Spleen (tissue), 11 donors: ENCODE measurements around the gene FAM117B. TPM values are rescaled to one million over a fixed set of nuclear protein-coding genes. Genes with fewer than 3 reads are reported as not detected.

Experiments used
- DNase-seq: peaks from one replicate; pipeline ENCODE4 v3.0.0-alpha.2; 2020
- H3K27ac ChIP-seq, 8 donors: fragments of 200-600 bp; sonication (generic) in 7 of 8; 1 replicate in 4 of 8; 2 replicates in 4 of 8; pipeline versions ENCODE4 v1.5.0 to v1.8.0; 2016 to 2021; ENCODE audit warnings: inconsistent platforms in 4 of 8, mild to moderate bottlenecking in 4 of 8, moderate library complexity in 1 of 8
- H3K27me3 ChIP-seq, 7 donors: fragments of 200-600 bp; sonication (generic) in 6 of 7; replicated peaks in 1 of 7; 1 replicate in 4 of 7; 2 replicates in 3 of 7; pipeline versions ENCODE4 v1.5.0 to v1.8.0; 2016 to 2021; ENCODE audit warnings: inconsistent platforms in 3 of 7, mild to moderate bottlenecking in 1 of 7
- H3K36me3 ChIP-seq, 6 donors: fragments of 200-600 bp; sonication (generic) in 5 of 6; 1 replicate in 4 of 6; 2 replicates in 2 of 6; pipeline versions ENCODE4 v1.5.0 to v1.8.0; 2016 to 2021; ENCODE audit warnings: inconsistent platforms in 2 of 6
- H3K4me1 ChIP-seq, 6 donors: fragments of 200-600 bp; sonication (generic) in 5 of 6; 1 replicate in 3 of 6; 2 replicates in 3 of 6; pipeline versions ENCODE4 v1.5.0 to v1.8.0; 2016 to 2021; ENCODE audit warnings: inconsistent platforms in 3 of 6
- H3K4me3 ChIP-seq, 8 donors: fragments of 200-600 bp; sonication (generic) in 7 of 8; 1 replicate in 4 of 8; 2 replicates in 4 of 8; pipeline versions ENCODE4 v1.5.0 to v1.8.0; 2016 to 2021; ENCODE audit warnings: inconsistent platforms in 4 of 8, mild to moderate bottlenecking in 4 of 8, moderate library complexity in 2 of 8
- H3K9me3 ChIP-seq, 8 donors: fragments of 200-600 bp; sonication (generic) in 7 of 8; 1 replicate in 4 of 8; 2 replicates in 4 of 8; pipeline versions ENCODE4 v1.5.0 to v1.8.0; 2016 to 2021; ENCODE audit warnings: inconsistent platforms in 4 of 8
- POLR2A ChIP-seq, 3 donors: fragments of 450-650 bp; IDR thresholded peaks; one replicate each; pipeline ENCODE4 v1.5.1; 2017; ENCODE audit warnings: antibody characterized with exemption in 3 of 3, mild to moderate bottlenecking in 1 of 3
- POLR2AphosphoS5 ChIP-seq, 3 donors: sonication (generic); formaldehyde crosslinking; IDR thresholded peaks; one replicate each; pipeline ENCODE4 v1.5.1; 2017; ENCODE audit warnings: antibody characterized with exemption in 3 of 3
- WGBS, 5 donors: extraction: QIAGEN DNeasy Blood & Tissue Kit in 3 of 5; methylation state at CpG; one replicate each; pipeline versions ENCODE4 v1.1.5 to v1.1.7; 2013 to 2018; 5-methylcytosine and 5-hydroxymethylcytosine counted together
- intact Hi-C: fragments of 100-400 bp; cut with DNase I; formaldehyde crosslinking; loops from one replicate; pipeline ENCODE4 v1.15.0; 2023; ENCODE audit warnings: low total_unique reads
- polyA plus RNA-seq, 3 donors: library from polyadenylated mRNA; stranded (reverse); fragments of 200-250 nt; gene quantifications; one replicate each; pipeline ENCODE4 v1.2.1, GENCODE V29; 2013
- total RNA-seq, 7 donors: library from RNA; depleted of rRNA in 3 of 7; stranded (reverse); fragments of >200 nt in 3 of 7; fragmentation: NEBNext Ultra II Directional in 4 of 7; extraction: Animal tissue kit (Norgen Biotek cat#: 25700) in 4 of 7; gene quantifications; one replicate each; pipeline versions ENCODE4 v1.1.0 to v1.2.1, GENCODE V29; 2016 to 2021
- TF ChIP-seq, protein P1 (sequence below), 11 experiments: fragments of 200-600 bp in 7 of 11; fragments of 450-650 bp in 4 of 11; sonication (generic) in 4 of 11; IDR thresholded peaks in 8 of 11; conservative IDR thresholded peaks in 3 of 11; 1 replicate in 7 of 11; 2 replicates in 4 of 11; pipeline versions ENCODE4 v1.4.0 to v1.8.0; 2016 to 2021; ENCODE audit warnings: antibody characterized with exemption in 11 of 11, inconsistent platforms in 4 of 11, mild to moderate bottlenecking in 1 of 11
- donor health status: healthy with polysubstance abuse.
- donor health status: DM: no; HTN: no; CAD: no; lungs with moderate emphysema.
- donor health status: DM: no; HTN: no; CAD: no.
- donor health status: Bipolar disorder and iron deficiency.
- donor health status: healthy.
- donor health status: DM: no; HTN: no; CAD: no.
- donor health status: DM: yes; HTN: yes; CAD: no.

FAM117B gene
- total and polyA plus RNA-seq, 10 donors: 4.8 to 28.0 (median 15.1) TPM

DNA sequence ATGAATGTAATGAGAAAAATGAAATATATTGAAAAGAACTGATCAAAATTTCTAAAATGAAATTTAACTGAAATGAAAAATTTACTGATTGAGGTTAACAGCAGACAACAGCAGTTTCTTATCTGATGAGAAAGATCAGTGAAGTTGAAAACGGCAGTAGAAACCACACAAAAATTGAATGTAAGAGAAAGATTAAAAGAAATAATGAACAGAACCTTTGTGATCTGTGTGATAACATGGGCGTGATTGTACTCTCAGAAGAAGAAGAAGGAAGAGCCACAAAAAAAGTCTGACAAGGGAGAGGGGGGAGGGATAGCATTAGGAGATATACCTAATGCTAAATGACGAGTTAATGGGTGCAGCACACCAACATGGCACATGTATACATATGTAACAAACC lies 45.2 kb downstream of the FAM117B start:
- Histone ChIP-seq H3K27ac (no peak overlapping the region), H3K4me1 (peaks cover 0 to 20% (median 0%) of the 10 kb centered on the region in 6 donors), H3K36me3 (peaks cover 0 to 13% (median 0%) of the 10 kb centered on the region in 6 donors), H3K4me3 (no peak overlapping the region), H3K27me3 (no peaks in the 10 kb centered on the region), H3K9me3 (peaks cover 0 to 55% (median 38%) of the 10 kb centered on the region in 8 donors)
- intact Hi-C loops: no loop called here
- DNase-seq: no peak
- TF ChIP-seq POLR2A (IDR thresholded peaks at IDR 0.05) (no peak), POLR2AphosphoS5 (IDR thresholded peaks at IDR 0.05) (no peak)
- TF ChIP-seq, protein P1, sequence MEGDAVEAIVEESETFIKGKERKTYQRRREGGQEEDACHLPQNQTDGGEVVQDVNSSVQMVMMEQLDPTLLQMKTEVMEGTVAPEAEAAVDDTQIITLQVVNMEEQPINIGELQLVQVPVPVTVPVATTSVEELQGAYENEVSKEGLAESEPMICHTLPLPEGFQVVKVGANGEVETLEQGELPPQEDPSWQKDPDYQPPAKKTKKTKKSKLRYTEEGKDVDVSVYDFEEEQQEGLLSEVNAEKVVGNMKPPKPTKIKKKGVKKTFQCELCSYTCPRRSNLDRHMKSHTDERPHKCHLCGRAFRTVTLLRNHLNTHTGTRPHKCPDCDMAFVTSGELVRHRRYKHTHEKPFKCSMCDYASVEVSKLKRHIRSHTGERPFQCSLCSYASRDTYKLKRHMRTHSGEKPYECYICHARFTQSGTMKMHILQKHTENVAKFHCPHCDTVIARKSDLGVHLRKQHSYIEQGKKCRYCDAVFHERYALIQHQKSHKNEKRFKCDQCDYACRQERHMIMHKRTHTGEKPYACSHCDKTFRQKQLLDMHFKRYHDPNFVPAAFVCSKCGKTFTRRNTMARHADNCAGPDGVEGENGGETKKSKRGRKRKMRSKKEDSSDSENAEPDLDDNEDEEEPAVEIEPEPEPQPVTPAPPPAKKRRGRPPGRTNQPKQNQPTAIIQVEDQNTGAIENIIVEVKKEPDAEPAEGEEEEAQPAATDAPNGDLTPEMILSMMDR (IDR thresholded peaks at IDR 0.05 in 8 of 11, conservative IDR thresholded peaks at IDR 0.05 in 3 of 11): no peak
- WGBS, 5 donors: 73 to 90% (median 82%) methylated on average over 3 of the region's 3 CpGs

DNA sequence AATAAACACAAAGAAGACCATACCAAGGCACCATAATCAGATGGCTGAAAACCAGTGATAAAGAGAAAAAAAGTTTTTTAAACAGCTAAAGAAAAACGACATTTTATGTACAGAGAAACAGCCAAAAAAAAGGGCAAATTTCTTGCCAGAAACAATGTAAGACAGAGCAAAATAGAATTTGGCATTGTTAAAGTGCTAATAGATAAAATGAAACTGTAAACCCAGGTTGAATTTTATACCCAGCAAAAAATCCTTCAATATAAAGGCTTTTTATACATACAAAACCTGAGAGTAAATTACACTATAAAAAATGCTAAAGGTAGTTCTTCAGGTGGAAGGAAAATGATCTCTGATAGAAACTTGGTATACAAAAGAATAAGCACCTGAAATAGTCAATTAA lies 45.7 kb downstream of the FAM117B start:
- WGBS, 5 donors: 85 to 100% (median 94%) methylated on average over 1 of the region's 1 CpG
- H3K27ac ChIP-seq: no peak overlapping the region
- H3K4me1 ChIP-seq: peaks cover 0 to 14% (median 0%) of the 10 kb centered on the region in 6 donors
- H3K36me3 ChIP-seq: peaks cover 0 to 13% (median 0%) of the 10 kb centered on the region in 6 donors
- no peaks in the 10 kb centered on the region for H3K27me3 ChIP-seq
- intact Hi-C loops: no loop called here
- DNase-seq: no peak
- TF ChIP-seq, protein P1 (IDR thresholded peaks at IDR 0.05 in 8 of 11, conservative IDR thresholded peaks at IDR 0.05 in 3 of 11): no peak
- TF ChIP-seq POLR2A (IDR thresholded peaks at IDR 0.05) (no peak), POLR2AphosphoS5 (IDR thresholded peaks at IDR 0.05) (no peak)
- H3K9me3 ChIP-seq: peaks cover 0 to 55% (median 38%) of the 10 kb centered on the region in 8 donors
- no peak overlapping the region for H3K4me3 ChIP-seq

DNA sequence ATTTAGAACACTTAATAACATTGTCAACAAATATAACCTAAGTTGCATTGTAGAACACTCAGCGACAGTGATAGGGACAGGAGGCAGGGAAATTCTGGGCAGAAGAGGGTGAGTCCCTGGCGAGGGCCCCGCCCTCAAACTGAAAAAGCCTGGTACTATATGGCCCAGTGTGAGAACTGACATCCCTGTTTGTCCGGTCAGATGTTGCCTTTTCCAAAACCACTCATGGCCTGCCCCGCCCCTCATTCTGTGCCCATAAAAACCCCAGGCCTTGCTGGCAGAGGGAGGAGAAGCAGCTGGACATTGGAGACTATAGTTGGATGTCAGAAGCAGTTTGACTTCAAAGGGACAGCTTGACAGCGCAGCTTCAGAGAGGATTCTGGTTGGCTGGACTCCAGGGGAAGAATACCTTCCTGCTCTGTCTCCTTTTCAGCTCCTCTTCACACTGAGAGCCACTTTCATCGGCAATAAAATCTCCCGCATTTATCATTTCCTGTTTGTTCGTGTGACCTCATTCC lies 47.0 kb downstream of the FAM117B start:
- intact Hi-C loops: no loop called here
- Histone ChIP-seq H3K27me3 (no peaks in the 10 kb centered on the region), H3K4me3 (no peak overlapping the region), H3K36me3 (peaks cover 0 to 13% (median 0%) of the 10 kb centered on the region in 6 donors), H3K9me3 (peaks cover 0 to 55% (median 38%) of the 10 kb centered on the region in 8 donors), H3K4me1 (peaks cover 0 to 9% (median 0%) of the 10 kb centered on the region in 6 donors), H3K27ac (no peak overlapping the region)
- TF ChIP-seq POLR2AphosphoS5 (IDR thresholded peaks at IDR 0.05) (no peak), POLR2A (IDR thresholded peaks at IDR 0.05) (no peak)
- TF ChIP-seq, protein P1 (IDR thresholded peaks at IDR 0.05 in 8 of 11, conservative IDR thresholded peaks at IDR 0.05 in 3 of 11): no peak
- WGBS, 5 donors: 83 to 96% (median 90%) methylated on average over 9 of the region's 9 CpGs
- DNase-seq: no peak

DNA sequence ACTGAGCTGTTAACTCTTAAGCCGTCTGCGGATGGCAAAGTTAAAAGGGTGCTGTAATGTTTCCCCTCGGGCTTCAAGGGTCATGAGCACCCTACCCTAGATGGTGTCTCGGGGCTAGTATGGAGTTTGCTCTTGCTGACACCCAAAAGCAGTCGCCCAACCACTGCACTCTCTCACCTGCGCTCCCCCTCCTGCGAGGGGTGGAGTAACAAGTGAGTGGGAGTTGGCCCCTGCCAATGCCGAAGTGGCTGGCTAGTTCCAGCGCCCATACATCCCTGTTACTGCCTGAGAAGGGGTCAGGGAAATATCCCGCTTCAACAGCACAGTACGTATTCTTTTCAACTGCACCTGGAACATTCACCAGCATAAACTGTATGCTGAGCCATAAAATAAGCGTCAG lies 47.5 kb downstream of the FAM117B start:
- intact Hi-C loops: no loop called here
- DNase-seq: no peak
- Histone ChIP-seq H3K4me1 (peaks cover 0 to 4% (median 0%) of the 10 kb centered on the region in 6 donors), H3K27ac (no peak overlapping the region), H3K27me3 (no peaks in the 10 kb centered on the region), H3K4me3 (no peak overlapping the region), H3K36me3 (peaks cover 0 to 13% (median 0%) of the 10 kb centered on the region in 6 donors), H3K9me3 (peaks cover 0 to 55% (median 38%) of the 10 kb centered on the region in 8 donors)
- TF ChIP-seq POLR2AphosphoS5 (IDR thresholded peaks at IDR 0.05) (no peak), POLR2A (IDR thresholded peaks at IDR 0.05) (no peak)
- TF ChIP-seq, protein P1 (IDR thresholded peaks at IDR 0.05 in 8 of 11, conservative IDR thresholded peaks at IDR 0.05 in 3 of 11): no peak
- 93 to 98% (median 96%) methylated on average over 12 of the region's 12 CpGs for WGBS, 5 donors
